C4-2B (cell line): Measurements from ENCODE around the gene CTNNA2.

Source experiments
- ZFX ChIP-seq: fragments of 450-650 bp; IDR thresholded peaks from 2 replicates; pipeline ENCODE4 v1.6.1; 2017
- TF ChIP-seq, protein P1 (sequence below): fragments of 450-650 bp; conservative IDR thresholded peaks from 2 replicates; pipeline ENCODE4 v1.5.1; 2017; ENCODE audit warnings: mild to moderate bottlenecking

DNA sequence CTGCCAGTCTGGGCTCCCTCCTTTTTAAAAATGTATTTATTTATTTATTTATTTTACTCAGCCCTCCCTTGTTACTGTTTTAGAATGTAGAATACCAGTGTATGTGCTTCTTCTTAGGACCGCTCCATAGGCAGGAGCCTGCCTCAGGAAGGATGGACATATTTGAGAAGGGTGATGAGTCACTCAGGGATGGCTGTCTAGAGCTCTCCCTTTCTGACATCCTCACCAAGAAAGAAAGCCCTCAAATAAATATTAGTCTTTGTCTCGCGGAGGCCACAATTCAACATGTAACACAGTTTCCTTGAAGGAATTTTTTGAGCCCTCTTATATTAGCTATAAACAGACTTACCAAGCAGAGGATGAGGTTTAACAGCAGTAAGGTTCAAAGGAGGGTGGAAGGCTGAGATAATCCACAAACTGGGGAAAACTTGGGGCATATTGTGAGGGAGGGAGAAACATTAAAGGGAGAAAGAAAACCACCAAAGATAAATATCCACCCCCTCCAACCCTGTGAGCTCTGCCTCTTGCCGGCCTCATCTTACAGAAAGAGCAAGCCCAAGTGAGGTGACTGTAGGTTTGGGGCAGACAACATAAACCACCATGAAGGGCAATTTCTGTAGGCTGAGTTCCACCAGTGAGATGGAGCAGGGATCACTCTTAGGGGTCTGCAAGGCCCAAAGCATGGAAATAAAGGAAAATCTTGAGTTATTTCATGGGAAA, 628.3 kb downstream of the CTNNA2 start:
- TF ChIP-seq, protein P1, sequence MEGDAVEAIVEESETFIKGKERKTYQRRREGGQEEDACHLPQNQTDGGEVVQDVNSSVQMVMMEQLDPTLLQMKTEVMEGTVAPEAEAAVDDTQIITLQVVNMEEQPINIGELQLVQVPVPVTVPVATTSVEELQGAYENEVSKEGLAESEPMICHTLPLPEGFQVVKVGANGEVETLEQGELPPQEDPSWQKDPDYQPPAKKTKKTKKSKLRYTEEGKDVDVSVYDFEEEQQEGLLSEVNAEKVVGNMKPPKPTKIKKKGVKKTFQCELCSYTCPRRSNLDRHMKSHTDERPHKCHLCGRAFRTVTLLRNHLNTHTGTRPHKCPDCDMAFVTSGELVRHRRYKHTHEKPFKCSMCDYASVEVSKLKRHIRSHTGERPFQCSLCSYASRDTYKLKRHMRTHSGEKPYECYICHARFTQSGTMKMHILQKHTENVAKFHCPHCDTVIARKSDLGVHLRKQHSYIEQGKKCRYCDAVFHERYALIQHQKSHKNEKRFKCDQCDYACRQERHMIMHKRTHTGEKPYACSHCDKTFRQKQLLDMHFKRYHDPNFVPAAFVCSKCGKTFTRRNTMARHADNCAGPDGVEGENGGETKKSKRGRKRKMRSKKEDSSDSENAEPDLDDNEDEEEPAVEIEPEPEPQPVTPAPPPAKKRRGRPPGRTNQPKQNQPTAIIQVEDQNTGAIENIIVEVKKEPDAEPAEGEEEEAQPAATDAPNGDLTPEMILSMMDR, result no peak
- TF ChIP-seq ZFX, result no peak
